Measurements from ENCODE around the gene HBEGF.

Gene HBEGF

DNA sequence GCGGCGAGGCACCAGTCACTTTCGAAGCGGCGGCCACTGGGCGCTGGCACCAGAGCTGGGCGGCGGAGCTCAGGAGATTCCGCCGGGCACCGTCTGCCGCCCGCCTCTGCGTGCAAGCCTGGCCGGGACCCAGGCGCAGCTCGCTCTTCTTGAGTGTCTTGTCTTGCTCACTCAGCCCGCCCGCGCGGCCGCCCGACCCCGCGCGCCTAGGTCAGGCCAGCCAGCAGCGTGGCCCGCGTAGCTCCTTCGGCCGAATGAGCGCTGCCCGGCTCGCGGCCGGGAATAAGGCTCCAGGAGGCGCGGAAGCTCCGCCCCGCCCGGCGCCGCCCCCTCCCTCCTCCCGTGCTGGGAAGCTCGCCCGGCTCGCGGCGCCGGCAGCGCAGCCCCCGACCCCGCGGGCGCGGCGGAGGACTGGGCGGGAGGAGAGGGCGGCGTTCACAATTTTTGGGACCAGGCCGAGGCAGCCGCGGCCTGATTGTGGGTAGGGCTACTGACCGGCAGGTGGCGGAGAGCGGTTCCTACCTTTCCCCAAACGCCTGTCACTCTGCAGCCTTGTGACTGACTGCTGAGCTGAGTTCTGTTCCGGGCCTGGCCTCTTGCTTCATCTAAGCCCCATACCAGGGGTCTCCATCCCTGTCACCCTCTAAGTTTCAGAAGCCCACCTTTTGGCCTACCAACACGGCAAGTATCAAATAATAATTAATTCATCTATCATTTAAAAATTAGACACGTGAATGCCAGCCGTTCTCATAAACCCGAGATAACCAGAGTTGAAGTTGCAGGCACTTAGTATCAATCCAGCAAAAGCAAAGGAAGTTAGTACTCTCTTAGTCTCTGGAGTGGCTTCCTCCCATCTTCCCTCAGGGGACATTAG is at the start of gene HBEGF:
Gene HBEGF, minus strand, starts transcription at position 256 of the 874 bp plus-strand sequence. CDS start 275 bp downstream, outside the sequence.
- DNase-seq (ENCODE audit: low read depth in 2 of 2) = peak in 1 of 2 donors; percentile 13

- no peak for DNase-seq (ENCODE audit: low read depth in 2 of 2)
These were observed 47.3 kb upstream of the HBEGF start for GRCh38 chr5:140393738-140394137.

- DNase-seq (ENCODE audit: low read depth in 2 of 2) = no peak
These were observed 45.3 kb upstream of the HBEGF start for GRCh38 chr5:140391732-140392131.

GRCh38 chr5:140391312-140391711 is 44.9 kb upstream of the HBEGF start:
- no peak for DNase-seq (ENCODE audit: low read depth in 2 of 2)

GRCh38 chr5:140388052-140388451 is 41.6 kb upstream of the HBEGF start:
- DNase-seq (ENCODE audit: low read depth in 2 of 2) = no peak

- DNase-seq (ENCODE audit: low read depth in 2 of 2) = no peak
These were observed 36.9 kb upstream of the HBEGF start for GRCh38 chr5:140383300-140383699.

DNA sequence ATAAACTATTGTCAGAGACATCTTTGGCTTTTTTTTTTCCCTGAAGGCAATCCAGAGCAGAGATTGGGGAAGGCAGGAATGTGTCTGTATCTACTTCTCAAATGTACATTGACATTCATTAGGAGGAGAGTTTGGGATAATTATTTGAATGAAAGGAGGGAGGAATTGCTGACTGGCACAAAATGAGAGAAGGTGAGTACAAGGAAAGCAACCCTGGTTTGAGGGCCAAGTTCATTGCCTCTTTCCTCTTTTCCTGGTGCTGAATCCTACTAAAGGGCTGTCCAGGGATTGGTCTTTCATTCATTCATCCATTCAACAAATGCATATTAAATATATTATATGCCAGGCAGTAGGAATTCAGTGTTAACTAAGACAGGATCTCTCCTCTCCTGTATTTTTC is 36.5 kb upstream of the HBEGF start:
- no peak for DNase-seq (ENCODE audit: low read depth in 2 of 2)

GRCh38 chr5:140381972-140382371 is 35.6 kb upstream of the HBEGF start:
- DNase-seq (ENCODE audit: low read depth in 2 of 2) = no peak

DNA sequence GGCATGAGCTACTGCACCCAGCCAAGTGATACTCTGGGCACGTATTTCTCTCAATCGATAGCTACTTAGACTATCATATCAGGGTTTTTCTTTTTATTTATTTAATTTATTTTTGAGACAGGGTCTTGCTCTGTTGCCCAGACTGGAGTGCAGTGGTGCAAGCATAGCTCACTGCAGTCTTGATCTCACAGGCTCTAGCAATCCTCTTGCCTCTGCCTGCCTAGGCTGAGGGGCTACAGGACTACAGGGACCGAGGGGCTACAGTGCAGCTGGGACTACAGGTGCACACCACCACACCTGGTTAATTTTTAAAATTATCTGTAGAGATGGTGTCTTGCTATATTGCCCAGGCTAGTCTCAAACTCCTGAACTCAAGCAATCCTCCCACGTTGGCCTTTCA is 34.9 kb upstream of the HBEGF start:
- no peak for DNase-seq (ENCODE audit: low read depth in 2 of 2)

DNA sequence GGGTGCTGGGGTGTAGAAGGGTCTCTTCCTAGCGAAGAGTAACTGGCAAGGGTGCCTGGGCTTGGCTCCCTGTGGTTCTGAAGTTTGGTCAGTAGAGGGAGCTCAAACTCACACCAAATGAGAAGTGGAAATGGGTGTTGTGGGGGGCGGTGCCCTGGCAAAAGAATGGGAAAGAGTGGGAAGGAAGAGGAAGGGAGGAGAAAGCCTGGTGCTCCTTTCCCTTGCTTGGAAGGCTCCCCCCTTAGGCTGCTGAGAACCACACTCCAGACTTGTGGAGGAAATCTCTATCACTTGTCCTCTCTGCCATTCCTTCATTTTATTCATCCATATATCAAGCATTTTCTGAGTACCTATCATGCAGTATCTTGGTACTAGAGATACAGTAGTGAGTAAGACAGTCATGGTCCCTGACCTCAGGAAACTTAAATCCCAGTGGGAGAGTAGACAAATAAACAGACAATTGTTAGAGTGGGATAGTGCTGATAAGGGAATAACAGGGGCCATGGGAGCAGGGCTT is 26.6 kb upstream of the HBEGF start:
- no peak for DNase-seq (ENCODE audit: low read depth in 2 of 2)

- DNase-seq (ENCODE audit: low read depth in 2 of 2) = no peak
These were observed 25.2 kb upstream of the HBEGF start for GRCh38 chr5:140371356-140372151.

DNA sequence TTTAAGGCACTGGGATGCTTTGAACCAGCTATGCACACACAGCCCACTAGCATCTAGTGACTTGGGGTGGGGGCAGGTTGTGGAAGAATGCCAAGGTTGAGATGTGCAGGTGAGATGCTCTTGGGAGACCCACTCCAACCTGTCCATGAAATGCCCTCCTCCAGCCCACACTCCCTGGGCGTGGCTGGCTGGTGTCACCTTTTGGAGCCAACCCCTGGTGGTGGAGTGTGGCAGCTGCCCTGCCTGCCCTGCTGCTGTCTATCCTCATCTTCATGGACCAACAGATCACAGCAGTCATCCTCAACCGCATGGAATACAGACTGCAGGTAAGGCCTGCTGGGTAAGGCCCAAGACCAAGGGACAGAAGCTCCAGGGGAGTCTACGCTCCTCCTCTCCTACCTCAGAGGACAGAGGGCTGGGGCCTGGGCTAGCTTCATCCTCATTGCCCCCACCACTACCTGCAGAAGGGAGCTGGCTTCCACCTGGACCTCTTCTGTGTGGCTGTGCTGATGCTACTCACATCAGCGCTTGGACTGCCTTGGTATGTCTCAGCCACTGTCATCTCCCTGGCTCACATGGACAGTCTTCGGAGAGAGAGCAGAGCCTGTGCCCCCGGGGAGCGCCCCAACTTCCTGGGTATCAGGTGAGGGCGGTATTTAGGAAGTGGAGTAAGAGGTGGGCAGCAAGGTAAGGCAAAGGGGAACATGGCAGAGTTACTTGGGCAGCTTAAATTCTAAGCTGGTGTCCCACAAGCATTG is 21.0 kb upstream of the HBEGF start:
- no peak for DNase-seq (ENCODE audit: low read depth in 2 of 2)

DNA sequence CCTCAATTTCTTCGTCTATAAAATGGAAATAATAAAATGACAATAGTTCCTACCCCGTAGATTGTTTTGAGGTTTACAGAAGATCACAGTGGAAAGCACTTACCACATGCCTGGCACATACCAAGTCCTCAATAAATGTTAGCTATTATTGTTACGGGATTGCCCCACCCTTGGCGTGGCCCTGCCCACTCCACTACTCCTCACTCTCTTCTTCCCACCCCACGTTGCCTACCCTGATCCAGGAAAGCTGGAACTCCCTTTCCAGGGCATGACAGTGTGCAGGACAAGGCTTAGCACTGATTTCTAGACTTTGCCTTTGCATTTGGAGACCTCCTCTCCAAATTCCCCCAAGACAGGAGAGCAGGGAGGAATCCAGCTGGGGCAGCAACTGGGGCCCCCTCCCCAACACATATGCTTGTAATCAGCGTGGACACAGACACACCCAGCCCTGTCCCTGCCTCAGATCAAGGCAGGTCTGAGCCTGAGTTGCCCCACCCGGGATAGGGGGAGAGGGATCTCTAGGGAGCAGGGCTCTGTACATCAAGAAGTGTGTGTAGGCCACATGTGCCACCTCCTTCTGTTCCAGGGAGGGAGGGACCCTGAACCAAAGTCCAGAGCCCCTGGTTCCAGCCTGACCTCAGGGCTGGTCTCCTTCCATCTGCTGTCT is 20.3 kb upstream of the HBEGF start:
- DNase-seq (ENCODE audit: low read depth in 2 of 2) = no peak

- DNase-seq (ENCODE audit: low read depth in 2 of 2) = no peak
These were observed 19.5 kb upstream of the HBEGF start for GRCh38 chr5:140365941-140366340.

- no peak for DNase-seq (ENCODE audit: low read depth in 2 of 2)
These were observed 18.9 kb upstream of the HBEGF start for GRCh38 chr5:140365282-140365681.

- no peak for DNase-seq (ENCODE audit: low read depth in 2 of 2)
These were observed 18.0 kb upstream of the HBEGF start for GRCh38 chr5:140364472-140364765.

DNA sequence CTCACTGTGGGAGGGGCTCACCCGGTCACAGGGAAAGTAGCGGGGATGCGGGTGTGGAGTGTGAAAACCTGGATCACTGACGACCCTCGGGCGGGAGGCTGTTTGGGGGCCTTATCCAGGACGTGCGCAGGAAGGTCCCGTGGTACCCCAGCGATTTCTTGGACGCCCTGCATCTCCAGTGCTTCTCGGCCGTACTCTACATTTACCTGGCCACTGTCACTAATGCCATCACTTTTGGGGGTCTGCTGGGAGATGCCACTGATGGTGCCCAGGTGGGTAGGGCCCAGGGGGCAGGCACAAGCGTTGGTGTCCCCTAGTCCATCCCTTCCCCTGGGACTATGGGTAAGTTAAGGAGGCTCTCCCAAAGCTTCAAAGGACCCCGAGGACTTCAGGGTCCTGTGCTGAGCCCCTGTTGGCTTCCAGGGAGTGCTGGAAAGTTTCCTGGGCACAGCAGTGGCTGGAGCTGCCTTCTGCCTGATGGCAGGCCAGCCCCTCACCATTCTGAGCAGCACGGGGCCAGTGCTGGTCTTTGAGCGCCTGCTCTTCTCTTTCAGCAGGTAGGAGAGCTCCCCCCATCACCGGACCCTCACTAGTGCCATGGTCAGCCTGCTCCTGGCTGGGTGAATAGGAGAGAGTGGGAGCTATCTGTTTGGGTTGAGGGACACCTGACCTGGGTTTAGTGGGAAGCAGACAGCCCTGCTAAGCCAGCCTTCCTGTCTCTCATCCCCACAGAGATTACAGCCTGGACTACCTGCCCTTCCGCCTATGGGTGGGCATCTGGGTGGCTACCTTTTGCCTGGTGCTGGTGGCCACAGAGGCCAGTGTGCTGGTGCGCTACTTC is 17.4 kb upstream of the HBEGF start:
- no peak for DNase-seq (ENCODE audit: low read depth in 2 of 2)

- peak; percentile 54 to 63 for DNase-seq (ENCODE audit: low read depth in 2 of 2)
These were observed 16.6 kb upstream of the HBEGF start for GRCh38 chr5:140362875-140363630.

GRCh38 chr5:140362311-140362710 is 15.9 kb upstream of the HBEGF start:
- DNase-seq (ENCODE audit: low read depth in 2 of 2) = no peak

DNA sequence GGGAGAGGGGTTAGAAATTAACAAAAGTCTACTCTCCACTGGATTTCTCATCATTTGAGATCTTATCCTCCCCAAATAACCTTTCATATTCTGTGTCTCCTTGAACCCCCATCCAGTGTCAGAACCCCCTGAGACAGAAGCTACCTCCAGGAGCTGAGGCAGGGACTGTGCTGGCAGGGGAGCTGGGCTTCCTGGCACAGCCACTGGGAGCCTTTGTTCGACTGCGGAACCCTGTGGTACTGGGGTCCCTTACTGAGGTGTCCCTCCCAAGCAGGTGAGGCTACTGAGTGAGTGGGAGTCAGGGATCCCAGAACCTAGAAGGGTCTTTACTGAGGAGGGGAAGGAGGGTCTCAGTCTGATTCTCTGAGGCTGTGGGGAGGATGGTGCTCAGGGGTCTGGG is 15.5 kb upstream of the HBEGF start:
- DNase-seq (ENCODE audit: low read depth in 2 of 2) = no peak
